T-helper 22 cell (primary cell): ENCODE measurements around the gene RNF41.
A peak's percentile ranks its signal among the peaks of the same experiment; 100 is the strongest.

Experiments used
- DNase-seq: peaks from one replicate; pipeline ENCODE4 v3.0.0-alpha.2; 2020; ENCODE audit warnings: low read depth

The RNF41 gene

GRCh38 chr12:56243731-56244181 lies 22.0 kb upstream of the RNF41 start:
- DNase-seq = no peak

- no peak for DNase-seq
Observed at GRCh38 chr12:56242986-56243385, 21.3 kb upstream of the RNF41 start.

GRCh38 chr12:56241424-56242303 lies 19.9 kb upstream of the RNF41 start:
- no peak for DNase-seq

- no peak for DNase-seq
Observed at GRCh38 chr12:56237552-56237951, 15.8 kb upstream of the RNF41 start.

- DNase-seq = no peak
Observed at GRCh38 chr12:56236985-56237384, 15.3 kb upstream of the RNF41 start.

- no peak for DNase-seq
Observed at GRCh38 chr12:56236091-56236490, 14.4 kb upstream of the RNF41 start.

GRCh38 chr12:56234746-56235436 lies 13.2 kb upstream of the RNF41 start:
- DNase-seq = no peak

- no peak for DNase-seq
Observed at GRCh38 chr12:56231184-56231582, 9.5 kb upstream of the RNF41 start.

- DNase-seq = no peak
Observed at GRCh38 chr12:56230432-56231183, 8.9 kb upstream of the RNF41 start.

- no peak for DNase-seq
Observed at GRCh38 chr12:56229916-56230431, 8.3 kb upstream of the RNF41 start, which contains the start of gene SLC39A5. TSS of gene SLC39A5 (plus strand) at chr12:56230051. CDS start at chr12:56231275, 1,224 bp downstream.

GRCh38 chr12:56229082-56229481 lies 7.4 kb upstream of the RNF41 start:
- no peak for DNase-seq

GRCh38 chr12:56224954-56225353 lies 3.2 kb upstream of the RNF41 start:
- DNase-seq = no peak

- DNase-seq = peak; percentile 92
Observed at GRCh38 chr12:56224102-56224701, 2.5 kb upstream of the RNF41 start, which contains the start of gene NABP2. TSS of gene NABP2 (plus strand) at chr12:56224342. CDS start at chr12:56224857, 515 bp downstream.

GRCh38 chr12:56223571-56224101 lies 1.9 kb upstream of the RNF41 start:
- DNase-seq = no peak

- DNase-seq = no peak
Observed at GRCh38 chr12:56222531-56222895, 791 bp upstream of the RNF41 start.

- no peak for DNase-seq
Observed at GRCh38 chr12:56221232-56221756, 428 bp downstream of the RNF41 start.

- no peak for DNase-seq
Observed at GRCh38 chr12:56220611-56221231, 1.0 kb downstream of the RNF41 start.

GRCh38 chr12:56219840-56220239 lies 1.9 kb downstream of the RNF41 start:
- DNase-seq = no peak

- no peak for DNase-seq
Observed at GRCh38 chr12:56216461-56216860, 5.3 kb downstream of the RNF41 start.

GRCh38 chr12:56213878-56214277 lies 7.8 kb downstream of the RNF41 start:
- no peak for DNase-seq

GRCh38 chr12:56212361-56212760 lies 9.4 kb downstream of the RNF41 start:
- DNase-seq = no peak
